Adrenal gland (tissue), 5 donors: ENCODE results near the gene DNASE2.

Experiments used
- CTCF ChIP-seq, 6 experiments: fragments of 450-650 bp in 4 of 6; fragments of 200-600 bp in 2 of 6; sonication (generic) in 1 of 6; IDR thresholded peaks; 1 replicate in 5 of 6; 2 replicates in 1 of 6; pipeline versions ENCODE4 v1.5.1 to v1.8.0; 2016 to 2021; ENCODE audit warnings: antibody characterized with exemption in 6 of 6, mild to moderate bottlenecking in 2 of 6, moderate library complexity in 1 of 6
- POLR2A ChIP-seq, 2 donors: fragments of 450-650 bp; IDR thresholded peaks; one replicate each; pipeline ENCODE4 v1.6.1; 2017; ENCODE audit warnings: antibody characterized with exemption in 2 of 2, mild to moderate bottlenecking in 2 of 2, moderate library complexity in 1 of 2
- donor health status: DM: no; HTN: no; CAD: no.

DNA sequence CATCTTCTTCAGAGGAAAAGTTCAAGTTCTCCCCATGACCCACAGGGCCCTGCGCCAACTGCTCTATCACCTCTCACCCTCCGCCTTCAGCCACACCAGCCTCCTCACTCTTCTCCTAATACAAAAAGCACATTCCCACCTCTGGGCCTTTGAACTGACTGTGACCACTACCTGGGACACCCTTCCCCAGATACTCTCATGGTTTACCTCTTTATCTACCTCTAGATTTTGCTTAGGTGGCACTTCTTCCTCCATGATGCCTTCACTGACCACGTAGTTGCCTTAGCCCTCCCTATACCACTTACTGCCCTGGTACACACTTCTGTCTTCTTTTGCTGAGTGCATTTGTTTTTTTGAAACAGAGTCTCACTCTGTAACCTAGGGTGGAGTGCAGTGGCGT lies 41.7 kb upstream of the DNASE2 start:
- TF ChIP-seq CTCF (IDR thresholded peaks at IDR 0.05), result no peak
- TF ChIP-seq POLR2A (IDR thresholded peaks at IDR 0.05), result no peak
